Activated gamma-delta T cell treated with anti-CD3 and anti-CD28 coated beads, Interleukin-2, amount 50 U/mL, for 16 hours (primary cell): Measurements from ENCODE around the gene TRPC4.
"Not testable (repeated sequence)": the region's sequence is repeated elsewhere in the genome, so short reads cannot be mapped to it uniquely, and the experiment has no call there.

Experiments used
- DNase-seq: peaks from one replicate; pipeline ENCODE4 v3.0.0-alpha.2; 2020; ENCODE audit warnings: low read depth

The TRPC4 gene

DNA sequence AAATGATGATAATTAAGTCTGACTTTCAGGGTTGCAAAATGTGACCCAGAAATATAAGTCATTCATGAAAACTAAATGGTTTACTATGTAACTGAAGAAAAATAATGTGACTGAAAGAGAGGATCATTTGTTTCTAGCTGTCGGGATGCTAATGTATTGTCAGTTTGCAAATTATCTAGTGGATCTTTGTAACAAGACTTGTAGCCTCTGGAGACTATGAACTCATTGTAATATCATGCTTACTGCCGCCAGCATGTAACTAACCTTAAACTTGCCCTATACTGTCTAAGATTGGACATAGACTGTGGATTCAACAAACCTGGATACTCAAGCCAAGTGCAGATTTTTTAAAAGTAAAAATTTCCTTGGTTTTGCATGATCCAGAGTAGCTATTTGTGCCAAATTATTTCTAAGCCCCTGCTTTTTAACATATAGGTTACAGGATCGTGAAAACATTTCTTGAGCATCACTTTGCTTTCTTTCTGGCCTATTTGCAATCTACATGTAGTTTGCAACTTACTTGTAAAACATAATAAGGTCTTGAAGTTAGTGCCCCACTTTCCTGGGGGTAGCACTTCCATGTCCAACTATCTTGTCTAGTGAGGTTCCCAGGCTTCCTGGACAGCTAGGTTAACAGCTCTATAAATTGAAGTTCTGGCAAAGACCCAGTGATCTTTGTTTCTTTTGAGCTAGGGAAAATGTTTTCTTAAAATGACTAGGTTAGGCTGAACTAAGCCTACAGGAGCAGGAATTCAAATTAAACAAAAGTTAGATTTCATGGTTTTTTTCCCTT lies 267.7 kb downstream of the TRPC4 start:
- DNase-seq = no peak

- DNase-seq = no peak
Observed at GRCh38 chr13:37599519-37599918, 270.1 kb downstream of the TRPC4 start.

- no peak for DNase-seq
Observed at GRCh38 chr13:37598597-37598996, 271.0 kb downstream of the TRPC4 start, which contains the start of gene POSTN. TSS of gene POSTN (minus strand) at chr13:37598768. CDS start at chr13:37598726, 42 bp downstream.

GRCh38 chr13:37597477-37598025 lies 272.0 kb downstream of the TRPC4 start:
- no peak for DNase-seq

DNA sequence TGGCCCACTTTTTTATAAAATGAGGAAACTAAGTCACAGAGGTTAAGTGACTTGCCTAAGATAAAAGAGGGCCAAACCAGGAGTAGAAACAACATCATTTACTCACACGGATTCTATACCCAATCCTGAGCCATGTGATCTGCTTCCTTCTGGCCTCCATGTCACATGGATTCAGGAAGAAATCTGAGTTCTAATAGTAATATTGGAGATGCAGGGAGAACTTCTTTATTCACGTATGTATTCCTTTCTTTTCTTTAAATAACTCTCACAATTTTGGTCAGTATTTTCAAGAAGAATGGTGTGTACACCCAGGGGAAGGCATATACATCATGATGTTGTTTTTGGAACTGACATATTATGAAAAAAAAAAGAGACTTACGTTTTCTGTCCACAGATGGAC lies 272.8 kb downstream of the TRPC4 start:
- DNase-seq = no peak

DNA sequence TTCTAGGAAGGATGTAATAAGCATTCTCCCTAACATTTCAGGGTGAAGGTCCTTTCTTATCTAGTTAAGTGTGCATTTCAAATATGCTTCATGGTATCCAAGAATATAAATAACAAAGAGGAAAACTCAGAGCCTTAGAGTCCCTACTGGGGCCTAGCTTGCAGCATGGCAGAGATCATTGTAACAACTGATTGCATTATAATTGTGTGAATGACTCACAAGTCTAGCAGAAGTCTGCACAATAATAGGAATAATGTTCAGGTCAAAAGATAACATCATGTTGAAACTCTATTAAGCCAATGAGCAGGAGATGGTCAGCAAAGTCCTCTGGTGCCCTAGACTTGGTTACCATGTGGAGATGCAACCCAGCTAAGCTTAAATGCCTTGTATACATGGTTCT lies 274.4 kb downstream of the TRPC4 start:
- DNase-seq = no peak

GRCh38 chr13:37594550-37594949 lies 275.0 kb downstream of the TRPC4 start:
- DNase-seq = no peak

DNA sequence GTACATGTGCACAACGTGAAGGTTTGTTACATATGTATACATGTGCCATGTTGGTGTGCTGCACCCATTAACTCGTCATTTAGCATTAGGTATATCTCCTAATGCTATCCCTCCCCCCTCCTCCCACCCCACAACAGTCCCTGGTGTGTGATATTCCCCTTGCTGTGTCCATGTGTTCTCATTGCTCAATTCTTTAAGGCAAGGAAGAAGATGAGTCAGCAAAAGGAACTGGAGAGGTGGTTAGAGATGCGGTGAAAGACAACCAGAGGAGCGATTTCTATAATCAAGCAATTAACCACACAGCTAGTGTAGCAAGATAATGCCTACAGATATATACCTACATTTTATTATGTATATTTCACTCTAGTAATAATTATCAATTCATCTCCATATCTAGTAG lies 280.2 kb downstream of the TRPC4 start:
- DNase-seq = not testable (repeated sequence)

DNA sequence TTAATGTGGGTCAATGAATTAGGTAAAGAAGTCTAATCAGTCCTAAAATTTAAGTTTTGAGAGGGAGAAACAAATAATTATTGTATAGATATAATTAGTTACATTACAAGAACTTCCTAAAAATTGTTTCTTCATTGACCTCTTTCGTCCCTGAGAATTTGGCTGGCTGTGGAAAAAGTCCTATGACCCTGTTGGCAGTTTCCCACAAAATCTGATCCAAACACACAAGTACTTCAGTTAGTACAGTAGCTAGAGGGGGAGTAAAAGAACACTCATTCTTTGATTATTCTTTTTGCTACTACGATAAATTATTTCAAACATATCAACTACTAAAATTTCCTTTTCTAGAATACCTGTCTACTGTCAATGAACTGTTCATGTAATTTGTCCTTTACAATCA lies 282.3 kb downstream of the TRPC4 start:
- DNase-seq = no peak
